HG02938 (cell line): ENCODE results near the gene NEB.
A peak's percentile ranks its signal among the peaks of the same experiment; 100 is the strongest.
"Not testable (repeated sequence)": the region's sequence is repeated elsewhere in the genome, so short reads cannot be mapped to it uniquely, and the experiment has no call there.

Source experiments
- ATAC-seq: cut with Tn5 transposase; IDR thresholded peaks from one replicate; pipeline ENCODE4 v1.9.1; 2021; ENCODE audit warnings: mild to moderate bottlenecking, moderate library complexity; ENCODE audit not compliant: unreplicated experiment

Gene NEB

GRCh38 chr2:151614606-151615306 lies 119.5 kb downstream of the NEB start:
- ATAC-seq: no peak

GRCh38 chr2:151614159-151614558 lies 120.1 kb downstream of the NEB start:
- no peak for ATAC-seq

GRCh38 chr2:151611351-151611750 lies 122.9 kb downstream of the NEB start:
- no peak for ATAC-seq

- no peak for ATAC-seq
Measured at GRCh38 chr2:151610310-151610709, 124.0 kb downstream of the NEB start.

GRCh38 chr2:151609705-151610104 lies 124.6 kb downstream of the NEB start:
- ATAC-seq: no peak

- not testable (repeated sequence) for ATAC-seq
Measured at GRCh38 chr2:151607459-151608424, 126.5 kb downstream of the NEB start.

- not testable (repeated sequence) for ATAC-seq
Measured at GRCh38 chr2:151603530-151603929, 130.7 kb downstream of the NEB start.

- not testable (repeated sequence) for ATAC-seq
Measured at GRCh38 chr2:151602402-151602801, 131.9 kb downstream of the NEB start.

GRCh38 chr2:151601803-151602202 lies 132.5 kb downstream of the NEB start:
- ATAC-seq: not testable (repeated sequence)

- ATAC-seq: not testable (repeated sequence)
Measured at GRCh38 chr2:151596903-151597608, 137.2 kb downstream of the NEB start.

GRCh38 chr2:151591908-151592255 lies 142.4 kb downstream of the NEB start:
- not testable (repeated sequence) for ATAC-seq

GRCh38 chr2:151591250-151591907 lies 142.9 kb downstream of the NEB start:
- peak; percentile 64 for ATAC-seq

- not testable (repeated sequence) for ATAC-seq
Measured at GRCh38 chr2:151581300-151581699, 153.0 kb downstream of the NEB start.

- ATAC-seq: peak; percentile 52
Measured at GRCh38 chr2:151580697-151581096, 153.6 kb downstream of the NEB start.

GRCh38 chr2:151577116-151577515 lies 157.2 kb downstream of the NEB start:
- no peak for ATAC-seq

- ATAC-seq: no peak
Measured at GRCh38 chr2:151576080-151576479, 158.2 kb downstream of the NEB start.

- ATAC-seq: no peak
Measured at GRCh38 chr2:151575338-151575737, 158.9 kb downstream of the NEB start.

- no peak for ATAC-seq
Measured at GRCh38 chr2:151570191-151570590, 164.1 kb downstream of the NEB start.

GRCh38 chr2:151569167-151569566 lies 165.1 kb downstream of the NEB start:
- ATAC-seq: no peak

GRCh38 chr2:151568501-151568900 lies 165.8 kb downstream of the NEB start:
- no peak for ATAC-seq

GRCh38 chr2:151567006-151567405 lies 167.3 kb downstream of the NEB start:
- ATAC-seq: no peak
